ENCODE measurements around the gene RABGAP1. TPM values are rescaled to one million over a fixed set of nuclear protein-coding genes. Genes with fewer than 3 reads are reported as not detected.

Gene RABGAP1
- total RNA-seq, 3 donors from 2014 or later: 54.5 to 130 (median 55.9) TPM

DNA sequence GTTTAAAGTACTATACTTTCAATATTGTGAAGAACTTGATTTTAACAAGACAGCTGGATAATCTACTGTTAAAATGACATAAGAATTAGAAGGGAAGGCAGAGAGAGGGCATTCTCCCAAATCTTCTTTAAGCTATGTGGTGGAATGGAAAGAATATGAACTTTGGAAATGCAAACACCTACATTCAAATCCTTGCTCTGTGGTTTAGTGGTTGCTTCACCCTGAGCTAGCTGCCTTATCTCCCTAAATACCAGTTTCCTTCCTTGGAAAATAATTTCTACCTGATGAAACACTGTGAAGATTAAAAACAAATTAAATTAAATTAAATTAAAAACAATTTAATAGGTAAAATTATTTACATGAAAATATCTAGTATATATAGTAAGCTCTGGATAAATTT is 191.2 kb downstream of the RABGAP1 start:
- no peak for TF ChIP-seq CTCF (IDR thresholded peaks at IDR 0.05)
- no peaks in the 10 kb centered on the region for H3K36me3 ChIP-seq (ENCODE audit: low read depth)
- H3K4me1 ChIP-seq (ENCODE audit: low read depth): no peaks in the 10 kb centered on the region
- intact Hi-C loops (cut with DNase I, micrococcal nuclease): no loop called here
- no peaks in the 10 kb centered on the region for H3K9me3 ChIP-seq
- no peak for ATAC-seq
- no peak overlapping the region for H3K4me3 ChIP-seq
- DNase-seq: no peak

GRCh38 chr9:123132696-123133095 is 191.9 kb downstream of the RABGAP1 start:
- H3K36me3 ChIP-seq (ENCODE audit: low read depth): no peaks in the 10 kb centered on the region
- intact Hi-C loops (cut with DNase I, micrococcal nuclease): no loop called here
- DNase-seq (no peak), ATAC-seq (no peak)
- no peaks in the 10 kb centered on the region for H3K9me3 ChIP-seq
- no peaks in the 10 kb centered on the region for H3K4me1 ChIP-seq (ENCODE audit: low read depth)
- no peak overlapping the region for H3K4me3 ChIP-seq
- TF ChIP-seq CTCF (IDR thresholded peaks at IDR 0.05): no peak

- Histone ChIP-seq H3K4me3 (no peak overlapping the region), H3K9me3 (no peaks in the 10 kb centered on the region), H3K4me1 (ENCODE audit: low read depth) (no peaks in the 10 kb centered on the region), H3K36me3 (ENCODE audit: low read depth) (no peaks in the 10 kb centered on the region)
- ATAC-seq (no peak), DNase-seq (no peak)
- no peak for TF ChIP-seq CTCF (IDR thresholded peaks at IDR 0.05)
- intact Hi-C loops (cut with DNase I, micrococcal nuclease): no loop called here
These were observed 194.6 kb downstream of the RABGAP1 start for GRCh38 chr9:123135430-123135829.

DNA sequence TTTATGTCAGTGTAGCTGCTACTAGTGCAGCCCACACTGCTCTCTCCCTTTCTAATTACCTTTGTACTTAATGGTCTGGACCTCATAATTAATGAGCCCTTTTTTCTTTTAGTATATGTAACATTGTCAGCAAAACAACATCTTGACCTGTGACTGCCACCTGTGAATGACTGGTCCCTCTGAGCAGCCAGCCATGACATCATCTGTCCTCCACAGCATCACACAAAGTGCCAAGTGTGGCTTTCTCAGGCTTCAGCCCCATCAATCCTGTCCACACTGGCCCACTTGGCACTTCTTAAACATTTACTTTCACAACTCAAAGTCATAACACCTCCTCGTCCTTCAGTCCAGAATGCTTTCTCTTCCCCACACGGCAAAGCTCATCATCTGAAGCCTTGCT is 197.3 kb downstream of the RABGAP1 start:
- Histone ChIP-seq H3K36me3 (ENCODE audit: low read depth) (no peaks in the 10 kb centered on the region), H3K9me3 (no peaks in the 10 kb centered on the region), H3K4me3 (no peak overlapping the region), H3K4me1 (ENCODE audit: low read depth) (no peaks in the 10 kb centered on the region)
- intact Hi-C loops (cut with DNase I, micrococcal nuclease): no loop called here
- ATAC-seq (no peak), DNase-seq (no peak)
- TF ChIP-seq CTCF (IDR thresholded peaks at IDR 0.05): no peak

GRCh38 chr9:123149067-123149466 is 208.2 kb downstream of the RABGAP1 start:
- H3K9me3 ChIP-seq: no peaks in the 10 kb centered on the region
- no peaks in the 10 kb centered on the region for H3K4me1 ChIP-seq (ENCODE audit: low read depth)
- H3K36me3 ChIP-seq (ENCODE audit: low read depth): no peaks in the 10 kb centered on the region
- DNase-seq: no peak
- ATAC-seq: no peak
- intact Hi-C loops (cut with DNase I, micrococcal nuclease): no loop called here
- TF ChIP-seq CTCF (IDR thresholded peaks at IDR 0.05): no peak
- H3K4me3 ChIP-seq: no peak overlapping the region

Measured in mucosa of descending colon (tissue), 3 donors.